GM19238 (cell line): ENCODE results near the gene PCYT2.

Experiments used
- DNase-seq: peaks from one replicate; pipeline ENCODE4 v3.0.0; 2011; ENCODE audit warnings: low spot score; ENCODE audit not compliant: insufficient read length

PCYT2 gene

GRCh38 chr17:81914103-81914850, 3.1 kb upstream of the PCYT2 start:
- DNase-seq, result no peak

- DNase-seq, result no peak
These were observed 2.3 kb upstream of the PCYT2 start for GRCh38 chr17:81913394-81914102.

GRCh38 chr17:81912441-81913309, 1.5 kb upstream of the PCYT2 start:
- DNase-seq, result no peak

GRCh38 chr17:81911969-81912368, 770 bp upstream of the PCYT2 start:
- DNase-seq, result no peak

GRCh38 chr17:81910840-81911276, 341 bp downstream of the PCYT2 start:
- no peak for DNase-seq

GRCh38 chr17:81909966-81910839, 996 bp downstream of the PCYT2 start:
- DNase-seq, result no peak

GRCh38 chr17:81909231-81909630, 2.0 kb downstream of the PCYT2 start:
- DNase-seq, result no peak

GRCh38 chr17:81908793-81909192, 2.4 kb downstream of the PCYT2 start:
- DNase-seq, result no peak

- DNase-seq, result no peak
These were observed 3.7 kb downstream of the PCYT2 start for GRCh38 chr17:81907219-81908145.

- no peak for DNase-seq
These were observed 4.6 kb downstream of the PCYT2 start for GRCh38 chr17:81906476-81907218.

- no peak for DNase-seq
These were observed 5.2 kb downstream of the PCYT2 start for GRCh38 chr17:81905993-81906392.

- DNase-seq, result no peak
These were observed 5.7 kb downstream of the PCYT2 start for GRCh38 chr17:81905424-81905875.

GRCh38 chr17:81904600-81905423, 6.4 kb downstream of the PCYT2 start:
- no peak for DNase-seq

- no peak for DNase-seq
These were observed 7.2 kb downstream of the PCYT2 start for GRCh38 chr17:81903896-81904599.

GRCh38 chr17:81903415-81903831, 7.8 kb downstream of the PCYT2 start:
- DNase-seq, result no peak

GRCh38 chr17:81902653-81903414, 8.4 kb downstream of the PCYT2 start:
- DNase-seq, result no peak
